Articular chondrocyte of knee joint (primary cell): ENCODE measurements around the gene LGALS9C. TPM values are rescaled to one million over a fixed set of nuclear protein-coding genes. Genes with fewer than 3 reads are reported as not detected.

Experiments
- small RNA-seq: library from RNA; depleted of rRNA; stranded (forward); fragments of <200 nt; gene quantifications from one replicate; pipeline ENCODE3, GENCODE V24; 2012
- total RNA-seq: library from RNA; depleted of rRNA; stranded (reverse); fragments of >200 nt; gene quantifications from 2 replicates; pipeline ENCODE4 v1.2.3, GENCODE V29; 2012

Gene LGALS9C
- not detected in 2 replicates for total RNA-seq

DNA sequence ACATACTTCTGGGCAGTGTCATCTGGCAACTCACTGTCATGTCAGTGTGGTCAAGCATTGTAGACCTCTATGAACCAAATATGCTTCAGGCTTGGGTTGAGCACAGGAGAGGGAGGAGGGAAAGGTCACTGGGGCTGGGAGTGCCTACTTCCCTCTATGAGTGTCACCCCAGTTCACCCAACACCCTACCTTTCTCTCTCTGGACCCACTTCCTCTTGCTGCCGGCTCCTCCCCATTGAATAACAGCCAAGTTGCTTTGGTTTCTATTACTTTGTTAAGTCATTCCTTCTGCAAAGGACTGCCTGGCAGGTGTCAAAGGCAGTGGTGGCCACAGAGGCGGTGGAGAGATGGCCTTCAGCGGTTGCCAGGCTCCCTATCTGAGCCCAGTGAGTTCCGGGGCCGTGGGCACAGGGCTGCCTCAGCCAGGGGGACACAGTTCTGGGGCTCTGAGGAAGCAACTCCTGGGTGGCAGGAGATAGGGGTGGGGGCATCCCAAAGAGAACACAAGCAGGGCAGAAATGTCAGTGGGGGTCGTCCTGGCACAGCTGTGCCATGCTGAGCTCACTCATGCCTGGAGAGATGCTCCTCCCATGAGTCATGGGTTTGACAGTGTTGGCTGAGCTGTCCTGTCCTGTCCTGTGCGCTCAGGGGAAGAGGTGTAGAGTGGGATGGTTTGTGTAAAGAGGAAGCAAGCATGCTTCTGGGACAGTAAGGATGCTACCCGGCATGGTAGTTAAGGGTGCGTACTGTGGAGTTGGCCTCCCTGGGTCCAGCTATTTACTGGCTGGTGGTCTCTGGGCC lies at the start of gene LGALS9C:
LGALS9C (plus strand) TSS at position 282 of the 801 bp plus-strand sequence; CDS start at position 348, 66 bp downstream.

Small RNA genes within 50 kb of the gene (small RNA-seq; reads per million reads assigned to genes)
- gene AL353997.1 (not detected), gene AL353997.4 (not detected)

Other genes starting within 250 kb of the LGALS9C start
- gene FLII, start 218.1 kb upstream of the LGALS9C start, total RNA-seq: 226 and 239 TPM in 2 replicates
- gene MIEF2, start 216.1 kb upstream of the LGALS9C start, total RNA-seq: 16.7 and 19.1 TPM in 2 replicates
- 37.7 and 47.0 TPM in 2 replicates for gene TOP3A, start 161.8 kb upstream of the LGALS9C start, total RNA-seq
- gene SMCR8, start 161.5 kb upstream of the LGALS9C start, total RNA-seq: 22.1 and 22.5 TPM in 2 replicates
- 12.2 and 16.1 TPM in 2 replicates for gene SHMT1, start 113.2 kb upstream of the LGALS9C start, total RNA-seq
- gene EVPLL, start 99.0 kb upstream of the LGALS9C start, total RNA-seq: not detected in 2 replicates
- gene TBC1D28, start 167.6 kb downstream of the LGALS9C start, total RNA-seq: not detected in 2 replicates
- 6.1 and 6.6 TPM in 2 replicates for gene FOXO3B, start 205.5 kb downstream of the LGALS9C start, total RNA-seq